ENCODE data around the gene MAP2K4. TPM values are rescaled to one million over a fixed set of nuclear protein-coding genes. Genes with fewer than 3 reads are reported as not detected.

Gene MAP2K4
- total and polyA plus RNA-seq, 2 experiments from 2014 or later = 43.4 to 76.9 TPM

- no peaks in the 10 kb centered on the region for H3K27me3 ChIP-seq
- H3K4me1 ChIP-seq (ENCODE audit: low read depth) = peaks cover 5% of the 10 kb centered on the region
- H3K9me3 ChIP-seq (ENCODE audit: low read depth) = no peaks in the 10 kb centered on the region
- no peak overlapping the region for H3K4me3 ChIP-seq
- no peak overlapping the region for H3K27ac ChIP-seq
- no peak for DNase-seq (ENCODE audit: low read depth in 1 of 2, low spot score in 1 of 2)
- no peak for TF ChIP-seq CTCF (IDR thresholded peaks at IDR 0.05; ENCODE audit: low read depth, low read length)
- no peaks in the 10 kb centered on the region for H3K36me3 ChIP-seq
These were observed 17.3 kb downstream of the MAP2K4 start for GRCh38 chr17:12037970-12038369.

GRCh38 chr17:12040478-12040877, 19.8 kb downstream of the MAP2K4 start:
- no peak overlapping the region for H3K27ac ChIP-seq
- H3K4me1 ChIP-seq (ENCODE audit: low read depth) = peaks cover 10% of the 10 kb centered on the region
- H3K9me3 ChIP-seq (ENCODE audit: low read depth) = no peaks in the 10 kb centered on the region
- no peaks in the 10 kb centered on the region for H3K27me3 ChIP-seq
- no peak for DNase-seq (ENCODE audit: low read depth in 1 of 2, low spot score in 1 of 2)
- no peaks in the 10 kb centered on the region for H3K36me3 ChIP-seq
- no peak overlapping the region for H3K4me3 ChIP-seq
- TF ChIP-seq CTCF (IDR thresholded peaks at IDR 0.05; ENCODE audit: low read depth, low read length) = no peak

GRCh38 chr17:12041312-12041711, 20.6 kb downstream of the MAP2K4 start:
- Histone ChIP-seq H3K4me3 (no peak overlapping the region), H3K27me3 (no peaks in the 10 kb centered on the region), H3K4me1 (ENCODE audit: low read depth) (peaks cover 10% of the 10 kb centered on the region), H3K36me3 (no peaks in the 10 kb centered on the region), H3K27ac (no peak overlapping the region), H3K9me3 (ENCODE audit: low read depth) (no peaks in the 10 kb centered on the region)
- TF ChIP-seq CTCF (IDR thresholded peaks at IDR 0.05; ENCODE audit: low read depth, low read length) = no peak
- peak in 1 of 2 donors; percentile 66 for DNase-seq (ENCODE audit: low read depth in 1 of 2, low spot score in 1 of 2)

GRCh38 chr17:12043702-12044101, 23.0 kb downstream of the MAP2K4 start:
- DNase-seq (ENCODE audit: low read depth in 1 of 2, low spot score in 1 of 2) = no peak
- no peak for TF ChIP-seq CTCF (IDR thresholded peaks at IDR 0.05; ENCODE audit: low read depth, low read length)
- H3K36me3 ChIP-seq = no peaks in the 10 kb centered on the region
- H3K27me3 ChIP-seq = no peaks in the 10 kb centered on the region
- no peak overlapping the region for H3K27ac ChIP-seq
- H3K4me3 ChIP-seq = no peak overlapping the region
- H3K4me1 ChIP-seq (ENCODE audit: low read depth) = peaks cover 13% of the 10 kb centered on the region
- H3K9me3 ChIP-seq (ENCODE audit: low read depth) = no peaks in the 10 kb centered on the region

GRCh38 chr17:12046786-12047185, 26.1 kb downstream of the MAP2K4 start:
- Histone ChIP-seq H3K4me3 (no peak overlapping the region), H3K4me1 (ENCODE audit: low read depth) (peaks cover 16% of the 10 kb centered on the region), H3K27me3 (no peaks in the 10 kb centered on the region), H3K9me3 (ENCODE audit: low read depth) (no peaks in the 10 kb centered on the region), H3K27ac (no peak overlapping the region), H3K36me3 (no peaks in the 10 kb centered on the region)
- DNase-seq (ENCODE audit: low read depth in 1 of 2, low spot score in 1 of 2) = no peak
- TF ChIP-seq CTCF (IDR thresholded peaks at IDR 0.05; ENCODE audit: low read depth, low read length) = no peak

All from cardiac muscle cell (in vitro differentiated cells and primary cell).